ENCODE data around the gene NTSR1. TPM values are rescaled to one million over a fixed set of nuclear protein-coding genes. Genes with fewer than 3 reads are reported as not detected.
A peak's percentile ranks its signal among the peaks of the same experiment; 100 is the strongest.

NTSR1 gene
- polyA plus RNA-seq, 3 donors, result 0.35 to 2.5 (median 0.40) TPM

- WGBS (ENCODE audit: insufficient coverage), result 33% methylated on average over 22 of the region's 25 CpGs
- Mint-ChIP-seq H3K9me3 (peaks cover 2 to 16% (median 7%) of the 10 kb centered on the region in 7 donors), H3K36me3 (peaks cover 2 to 8% of the 10 kb centered on the region in 2 donors), H3K4me1 (peaks cover 85% of the 10 kb centered on the region), H3K27me3 (ENCODE audit: low read depth in 3 of 3) (peaks cover 1 to 7% (median 2%) of the 10 kb centered on the region in 3 donors), H3K27ac (peak overlapping the region; percentile 38 to 92 (median 81)), H3K4me3 (peak overlapping the region; percentile 9 to 63)
- H3K27ac ChIP-seq (ENCODE audit: low read depth in 1 of 2, low read length in 2 of 2), result peak overlapping the region; percentile 14 to 86
- no peak overlapping the region for H3K4me2 ChIP-seq (replicated peaks; ENCODE audit: extremely low read depth, low read length, poor library complexity, severe bottlenecking)
- peak; percentile 95 to 98 (median 97) for DNase-seq
- no peak overlapping the region for H3K4me3 ChIP-seq (replicated peaks in 1 of 3; ENCODE audit: low read depth in 2 of 3, low read length in 3 of 3)
- H3K27me3 ChIP-seq (ENCODE audit: control insufficient read depth in 2 of 2, insufficient read depth in 2 of 2, low read length in 2 of 2), result no peaks in the 10 kb centered on the region
- intact Hi-C loops (cut with micrococcal nuclease), result loop anchor here (5.0 kb wide), 2 partner anchors 57 to 67 kb away; no protein-coding TSS in a partner anchor
- H2AFZ ChIP-seq (ENCODE audit: insufficient read depth, low read depth, low read length, poor library complexity, severe bottlenecking), result peak overlapping the region; percentile 3
- TF ChIP-seq, protein P1, sequence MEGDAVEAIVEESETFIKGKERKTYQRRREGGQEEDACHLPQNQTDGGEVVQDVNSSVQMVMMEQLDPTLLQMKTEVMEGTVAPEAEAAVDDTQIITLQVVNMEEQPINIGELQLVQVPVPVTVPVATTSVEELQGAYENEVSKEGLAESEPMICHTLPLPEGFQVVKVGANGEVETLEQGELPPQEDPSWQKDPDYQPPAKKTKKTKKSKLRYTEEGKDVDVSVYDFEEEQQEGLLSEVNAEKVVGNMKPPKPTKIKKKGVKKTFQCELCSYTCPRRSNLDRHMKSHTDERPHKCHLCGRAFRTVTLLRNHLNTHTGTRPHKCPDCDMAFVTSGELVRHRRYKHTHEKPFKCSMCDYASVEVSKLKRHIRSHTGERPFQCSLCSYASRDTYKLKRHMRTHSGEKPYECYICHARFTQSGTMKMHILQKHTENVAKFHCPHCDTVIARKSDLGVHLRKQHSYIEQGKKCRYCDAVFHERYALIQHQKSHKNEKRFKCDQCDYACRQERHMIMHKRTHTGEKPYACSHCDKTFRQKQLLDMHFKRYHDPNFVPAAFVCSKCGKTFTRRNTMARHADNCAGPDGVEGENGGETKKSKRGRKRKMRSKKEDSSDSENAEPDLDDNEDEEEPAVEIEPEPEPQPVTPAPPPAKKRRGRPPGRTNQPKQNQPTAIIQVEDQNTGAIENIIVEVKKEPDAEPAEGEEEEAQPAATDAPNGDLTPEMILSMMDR (IDR thresholded peaks at IDR 0.05), result no peak
- H3K9me3 ChIP-seq (replicated peaks in 1 of 2; ENCODE audit: control insufficient read depth in 1 of 2, insufficient read depth in 1 of 2, low read length in 2 of 2), result peaks cover 0 to 7% of the 10 kb centered on the region in 2 donors
- peak overlapping the region; percentile 51 for H3K9ac ChIP-seq (ENCODE audit: insufficient read depth, low read length, poor library complexity, severe bottlenecking)
- H3K36me3 ChIP-seq (replicated peaks in 1 of 2; ENCODE audit: control insufficient read depth in 1 of 2, insufficient read depth in 2 of 2, low read length in 2 of 2), result no peaks in the 10 kb centered on the region
- H3K4me1 ChIP-seq (ENCODE audit: control insufficient read depth in 1 of 2, insufficient read depth in 2 of 2, low read length in 2 of 2), result peaks cover 71 to 94% of the 10 kb centered on the region in 2 donors
- H4K20me1 ChIP-seq (ENCODE audit: insufficient read depth, low read length), result no peaks in the 10 kb centered on the region
- no peaks in the 10 kb centered on the region for H3K79me2 ChIP-seq (ENCODE audit: insufficient read depth, low read length)
These were observed 33.3 kb upstream of the NTSR1 start for GRCh38 chr20:62675156-62675876.

- H4K20me1 ChIP-seq (ENCODE audit: insufficient read depth, low read length), result no peaks in the 10 kb centered on the region
- Mint-ChIP-seq H3K36me3 (peaks cover 2 to 8% of the 10 kb centered on the region in 2 donors), H3K9me3 (peaks cover 5 to 19% (median 10%) of the 10 kb centered on the region in 7 donors), H3K4me1 (peaks cover 83% of the 10 kb centered on the region), H3K27me3 (ENCODE audit: low read depth in 3 of 3) (peaks cover 1 to 7% (median 2%) of the 10 kb centered on the region in 3 donors), H3K4me3 (peak overlapping the region in 1 of 2 donors; percentile 21), H3K27ac (peak overlapping the region; percentile 38 to 87 (median 81))
- no peaks in the 10 kb centered on the region for H3K27me3 ChIP-seq (ENCODE audit: control insufficient read depth in 2 of 2, insufficient read depth in 2 of 2, low read length in 2 of 2)
- H3K4me3 ChIP-seq (replicated peaks in 1 of 3; ENCODE audit: low read depth in 2 of 3, low read length in 3 of 3), result no peak overlapping the region
- intact Hi-C loops (cut with micrococcal nuclease), result loop anchor here (2.0 to 5.0 kb wide), 4 partner anchors 56 to 113 kb away; no protein-coding TSS in a partner anchor
- TF ChIP-seq, protein P1 (IDR thresholded peaks at IDR 0.05), result no peak
- DNase-seq, result peak in 2 of 3 donors; percentile 31 to 47
- no peak overlapping the region for H3K4me2 ChIP-seq (replicated peaks; ENCODE audit: extremely low read depth, low read length, poor library complexity, severe bottlenecking)
- H3K79me2 ChIP-seq (ENCODE audit: insufficient read depth, low read length), result no peaks in the 10 kb centered on the region
- H3K9ac ChIP-seq (ENCODE audit: insufficient read depth, low read length, poor library complexity, severe bottlenecking), result peak overlapping the region; percentile 51
- H3K4me1 ChIP-seq (ENCODE audit: control insufficient read depth in 1 of 2, insufficient read depth in 2 of 2, low read length in 2 of 2), result peaks cover 71 to 89% of the 10 kb centered on the region in 2 donors
- no peaks in the 10 kb centered on the region for H3K36me3 ChIP-seq (replicated peaks in 1 of 2; ENCODE audit: control insufficient read depth in 1 of 2, insufficient read depth in 2 of 2, low read length in 2 of 2)
- 27% methylated on average over 13 of the region's 14 CpGs for WGBS (ENCODE audit: insufficient coverage)
- peak overlapping the region; percentile 3 for H2AFZ ChIP-seq (ENCODE audit: insufficient read depth, low read depth, low read length, poor library complexity, severe bottlenecking)
- H3K27ac ChIP-seq (ENCODE audit: low read depth in 1 of 2, low read length in 2 of 2), result peak overlapping the region; percentile 14 to 86
- peaks cover 0 to 7% of the 10 kb centered on the region in 2 donors for H3K9me3 ChIP-seq (replicated peaks in 1 of 2; ENCODE audit: control insufficient read depth in 1 of 2, insufficient read depth in 1 of 2, low read length in 2 of 2)
These were observed 32.8 kb upstream of the NTSR1 start for GRCh38 chr20:62675877-62676260.
